NCI-H187 (cell line): ENCODE results near the gene CASP12.

ENCODE experiments used
- DNase-seq, 2 experiments: peaks; one replicate each; lab custom pipeline; 2025; lab: John Stamatoyannopoulos, UW

Gene CASP12

GRCh38 chr11:104892723-104893511 is 5.3 kb downstream of the CASP12 start:
- DNase-seq: no peak

- no peak for DNase-seq
Measured at GRCh38 chr11:104891135-104891534, 7.1 kb downstream of the CASP12 start.

GRCh38 chr11:104883342-104883741 is 14.9 kb downstream of the CASP12 start:
- no peak for DNase-seq

- no peak for DNase-seq
Measured at GRCh38 chr11:104881117-104881794, 17.0 kb downstream of the CASP12 start.

- DNase-seq: no peak
Measured at GRCh38 chr11:104879514-104880190, 18.6 kb downstream of the CASP12 start.

GRCh38 chr11:104876861-104877431 is 21.3 kb downstream of the CASP12 start:
- no peak for DNase-seq

- no peak for DNase-seq
Measured at GRCh38 chr11:104876324-104876723, 21.9 kb downstream of the CASP12 start.

- DNase-seq: no peak
Measured at GRCh38 chr11:104873252-104873651, 25.0 kb downstream of the CASP12 start.

GRCh38 chr11:104872393-104872792 is 25.9 kb downstream of the CASP12 start:
- no peak for DNase-seq

- DNase-seq: no peak
Measured at GRCh38 chr11:104870910-104871309, 27.4 kb downstream of the CASP12 start.

- DNase-seq: no peak
Measured at GRCh38 chr11:104866815-104867214, 31.4 kb downstream of the CASP12 start.

GRCh38 chr11:104858882-104859775 is 39.1 kb downstream of the CASP12 start:
- DNase-seq: no peak

- DNase-seq: no peak
Measured at GRCh38 chr11:104856607-104857006, 41.7 kb downstream of the CASP12 start.

- no peak for DNase-seq
Measured at GRCh38 chr11:104855965-104856364, 42.3 kb downstream of the CASP12 start.

GRCh38 chr11:104853276-104853675 is 45.0 kb downstream of the CASP12 start:
- no peak for DNase-seq

GRCh38 chr11:104852811-104853210 is 45.4 kb downstream of the CASP12 start:
- DNase-seq: no peak

GRCh38 chr11:104846216-104846615 is 52.0 kb downstream of the CASP12 start:
- DNase-seq: no peak

- DNase-seq: no peak
Measured at GRCh38 chr11:104844451-104844850, 53.8 kb downstream of the CASP12 start.

- no peak for DNase-seq
Measured at GRCh38 chr11:104843150-104843836, 55.0 kb downstream of the CASP12 start.

- no peak for DNase-seq
Measured at GRCh38 chr11:104841973-104842525, 56.2 kb downstream of the CASP12 start.

- no peak for DNase-seq
Measured at GRCh38 chr11:104841185-104841584, 57.1 kb downstream of the CASP12 start.
